Upper lobe of left lung (tissue), 6 donors: ENCODE data around the gene KCNMA1. TPM values are rescaled to one million over a fixed set of nuclear protein-coding genes. Genes with fewer than 3 reads are reported as not detected.

Source experiments
- ATAC-seq, 2 donors: fragments of 200-7000 bp; cut with Tn5 transposase; one replicate each; pipeline ENCODE4 v1.9.1; 2022; ENCODE audit warnings: mild to moderate bottlenecking in 2 of 2, moderate library complexity in 2 of 2; ENCODE audit not compliant: low FRiP score in 2 of 2
- DNase-seq, 2 donors: peaks; one replicate each; pipeline ENCODE4 v3.0.0-alpha.2; 2019 to 2020
- H3K27ac ChIP-seq, 4 donors: fragments of 200-600 bp; sonication (generic); one replicate each; pipeline ENCODE4 v1.5.1; 2016 to 2019
- H3K27me3 ChIP-seq, 4 donors: fragments of 200-600 bp; sonication (generic); one replicate each; pipeline ENCODE4 v1.5.1; 2017 to 2019
- H3K36me3 ChIP-seq, 4 donors: fragments of 200-600 bp; sonication (generic); one replicate each; pipeline ENCODE4 v1.5.1; 2016 to 2019
- H3K4me1 ChIP-seq, 4 donors: fragments of 200-600 bp; sonication (generic); one replicate each; pipeline ENCODE4 v1.5.1; 2018 to 2019
- H3K4me3 ChIP-seq, 4 donors: fragments of 200-600 bp; sonication (generic); one replicate each; pipeline ENCODE4 v1.5.1; 2017 to 2019; ENCODE audit warnings: mild to moderate bottlenecking in 2 of 4, moderate library complexity in 1 of 4
- H3K9me3 ChIP-seq, 4 donors: fragments of 200-600 bp; sonication (generic); one replicate each; pipeline ENCODE4 v1.5.1; 2018 to 2019
- CTCF ChIP-seq, 6 experiments: fragments of 450-650 bp in 4 of 6; fragments of 200-600 bp in 2 of 6; sonication (generic) in 2 of 6; IDR thresholded peaks; one replicate each; pipeline ENCODE4 v1.5.1; 2016 to 2019; ENCODE audit warnings: antibody characterized with exemption in 6 of 6
- EP300 ChIP-seq, 4 donors: sonication (generic); formaldehyde crosslinking; IDR thresholded peaks; one replicate each; pipeline ENCODE4 v1.5.1; 2017; ENCODE audit warnings: antibody characterized with exemption in 4 of 4, control low read depth in 2 of 4
- POLR2A ChIP-seq, 4 donors: fragments of 450-650 bp; IDR thresholded peaks; one replicate each; pipeline ENCODE4 v1.5.1; 2016 to 2017; ENCODE audit warnings: antibody characterized with exemption in 4 of 4, mild to moderate bottlenecking in 2 of 4
- POLR2AphosphoS5 ChIP-seq, 2 donors: sonication (generic); formaldehyde crosslinking; IDR thresholded peaks; one replicate each; pipeline ENCODE4 v1.5.1; 2017; ENCODE audit warnings: antibody characterized with exemption in 2 of 2
- WGBS, 2 donors: methylation state at CpG; one replicate each; pipeline ENCODE4 v1.1.5; 2017 to 2018; 5-methylcytosine and 5-hydroxymethylcytosine counted together
- total RNA-seq, 6 donors: library from RNA; depleted of rRNA in 4 of 6; stranded (reverse); fragments of >200 nt in 4 of 6; gene quantifications; one replicate each; pipeline versions ENCODE4 v1.1.0 to v1.2.1, GENCODE V29; 2016 to 2021
- donor health status: DM: no; HTN: no; CAD: no; lungs with moderate emphysema.
- donor health status: DM: no; HTN: yes; CAD: no; lungs with severe emphysema.

The KCNMA1 gene
- total RNA-seq, 6 donors from 2014 or later: 5.8 to 107 (median 22.0) TPM

- Histone ChIP-seq H3K36me3 (no peaks in the 10 kb centered on the region), H3K27me3 (no peaks in the 10 kb centered on the region), H3K27ac (no peak overlapping the region), H3K4me1 (no peaks in the 10 kb centered on the region), H3K4me3 (no peak overlapping the region), H3K9me3 (no peaks in the 10 kb centered on the region)
- ATAC-seq (no peak), DNase-seq (no peak)
- TF ChIP-seq POLR2A (IDR thresholded peaks at IDR 0.05) (no peak), CTCF (IDR thresholded peaks at IDR 0.05) (no peak), EP300 (IDR thresholded peaks at IDR 0.05) (no peak), POLR2AphosphoS5 (IDR thresholded peaks at IDR 0.05) (no peak)
- WGBS, 2 donors: 93 to 97% methylated on average over 2 of the region's 2 CpGs
These were observed 461.9 kb downstream of the KCNMA1 start for GRCh38 chr10:77175631-77176222.

- no peak overlapping the region for H3K27ac ChIP-seq
- peak in 1 of 2 donors; percentile 62 for DNase-seq
- WGBS, 2 donors: 13 to 46% methylated on average over 3 to 4 of the region's 4 CpGs
These were observed 463.8 kb downstream of the KCNMA1 start for GRCh38 chr10:77173615-77174461.

GRCh38 chr10:77172086-77172485 lies 465.5 kb downstream of the KCNMA1 start:
- Histone ChIP-seq H3K27me3 (no peaks in the 10 kb centered on the region), H3K36me3 (no peaks in the 10 kb centered on the region), H3K9me3 (no peaks in the 10 kb centered on the region), H3K27ac (no peak overlapping the region), H3K4me1 (no peaks in the 10 kb centered on the region), H3K4me3 (no peak overlapping the region)
- no peak for DNase-seq
- no peak for ATAC-seq
- TF ChIP-seq CTCF (IDR thresholded peaks at IDR 0.05) (no peak), EP300 (IDR thresholded peaks at IDR 0.05) (no peak), POLR2A (IDR thresholded peaks at IDR 0.05) (no peak), POLR2AphosphoS5 (IDR thresholded peaks at IDR 0.05) (no peak)
- WGBS, 2 donors: 81 to 83% methylated on average over 4 of the region's 4 CpGs

More at GRCh38 chr10:77173615-77174461, 463.8 kb downstream of the KCNMA1 start:
- Histone ChIP-seq H3K36me3 (no peaks in the 10 kb centered on the region), H3K27me3 (no peaks in the 10 kb centered on the region), H3K4me3 (no peak overlapping the region), H3K4me1 (no peaks in the 10 kb centered on the region), H3K9me3 (no peaks in the 10 kb centered on the region)
- peak; percentile 84 to 90 for ATAC-seq
- TF ChIP-seq EP300 (IDR thresholded peaks at IDR 0.05) (no peak), CTCF (IDR thresholded peaks at IDR 0.05) (peak; percentile 74 to 92 (median 80))

DNA sequence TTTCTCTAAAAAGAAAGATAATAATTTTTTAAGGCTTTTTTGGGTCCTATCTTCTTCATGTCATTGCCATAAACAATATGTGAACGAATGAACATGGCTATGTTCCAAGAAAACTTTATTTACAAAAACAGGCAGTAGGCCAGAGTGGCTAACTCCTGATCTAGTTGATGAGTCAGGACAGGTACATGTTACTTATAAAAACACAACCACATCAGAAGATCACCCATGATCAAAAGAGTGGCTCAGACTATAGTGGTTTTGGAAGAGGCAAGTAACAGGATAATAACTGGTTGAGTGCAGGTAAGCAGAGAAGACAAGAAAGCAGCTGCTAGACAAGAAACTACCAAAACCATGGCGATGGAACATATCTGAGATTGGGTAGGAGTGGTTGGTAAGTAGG lies 468.7 kb downstream of the KCNMA1 start:
- ATAC-seq: no peak
- TF ChIP-seq POLR2AphosphoS5 (IDR thresholded peaks at IDR 0.05) (no peak), CTCF (IDR thresholded peaks at IDR 0.05) (no peak), POLR2A (IDR thresholded peaks at IDR 0.05) (no peak), EP300 (IDR thresholded peaks at IDR 0.05) (no peak)
- Histone ChIP-seq H3K4me1 (peaks cover 0 to 3% (median 0%) of the 10 kb centered on the region in 4 donors), H3K9me3 (no peaks in the 10 kb centered on the region), H3K27me3 (no peaks in the 10 kb centered on the region), H3K4me3 (no peak overlapping the region), H3K36me3 (no peaks in the 10 kb centered on the region), H3K27ac (no peak overlapping the region)
- WGBS, 2 donors: 29 to 30% methylated on average over 2 of the region's 2 CpGs
- no peak for DNase-seq
